ENCODE results near the gene DPY30.
"Not testable (repeated sequence)": the region's sequence is repeated elsewhere in the genome, so short reads cannot be mapped to it uniquely, and the experiment has no call there.

The DPY30 gene

GRCh38 chr2:32039447-32040219 is at the start of gene DPY30:
Gene DPY30, minus strand, starts transcription at chr2:32039805. Its CDS starts 349 bp downstream, at chr2:32039456.
- peak; percentile 86 for DNase-seq (ENCODE audit: low read depth)

- DNase-seq (ENCODE audit: low read depth), result no peak
These were observed 34.5 kb upstream of the DPY30 start for GRCh38 chr2:32074134-32074506.

DNA sequence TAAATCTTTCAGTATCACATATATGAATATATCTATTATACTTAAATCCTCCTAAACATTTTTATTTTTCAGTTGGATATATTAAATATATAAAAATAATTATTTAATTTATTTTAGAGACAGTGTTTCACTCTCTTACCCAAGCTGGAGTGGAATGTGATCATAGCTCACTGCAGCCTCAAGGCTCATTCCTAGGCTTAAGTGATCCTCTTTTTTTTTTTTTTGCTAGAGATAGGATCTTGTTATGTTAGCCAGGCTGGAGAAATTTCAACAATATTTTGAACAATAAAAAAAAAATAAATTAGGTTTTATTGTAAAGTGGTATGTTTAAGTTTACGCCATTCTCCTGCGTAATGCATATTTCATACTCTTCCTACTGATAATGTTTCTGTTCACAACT is 27.9 kb upstream of the DPY30 start:
- DNase-seq (ENCODE audit: low read depth), result no peak

GRCh38 chr2:32064713-32065112 is 25.1 kb upstream of the DPY30 start:
- DNase-seq (ENCODE audit: low read depth), result no peak

DNA sequence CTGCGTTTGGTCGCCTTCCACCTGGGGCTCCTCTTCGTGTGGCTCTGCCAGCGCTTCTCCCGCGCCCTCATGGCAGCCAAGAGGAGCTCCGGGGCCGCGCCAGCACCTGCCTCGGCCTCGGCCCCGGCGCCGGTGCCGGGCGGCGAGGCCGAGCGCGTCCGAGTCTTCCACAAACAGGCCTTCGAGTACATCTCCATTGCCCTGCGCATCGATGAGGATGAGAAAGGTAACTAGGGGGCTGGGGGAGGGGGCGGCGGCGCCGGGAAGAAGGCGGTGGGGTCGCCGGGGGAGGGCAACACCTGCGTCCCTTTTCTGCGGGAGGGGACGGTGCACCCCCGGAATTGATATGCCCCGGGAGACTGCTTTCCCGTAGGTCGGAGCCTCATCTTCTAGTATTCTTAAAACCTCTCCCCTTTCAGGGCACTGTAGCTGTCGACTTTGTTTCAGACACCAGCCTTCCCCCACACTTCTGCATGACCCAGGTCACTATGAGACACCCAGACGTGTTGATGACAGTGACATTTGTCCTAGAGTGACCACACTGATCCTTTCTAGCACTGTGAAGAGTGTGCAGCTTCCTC is 24.5 kb upstream of the DPY30 start:
- DNase-seq (ENCODE audit: low read depth), result peak; percentile 7

GRCh38 chr2:32063310-32064020 is 23.9 kb upstream of the DPY30 start, which contains the start of gene SPAST:
Gene SPAST, plus strand, starts transcription at chr2:32063556. Its CDS starts 276 bp downstream, at chr2:32063832.
- DNase-seq (ENCODE audit: low read depth), result peak; percentile 98

DNA sequence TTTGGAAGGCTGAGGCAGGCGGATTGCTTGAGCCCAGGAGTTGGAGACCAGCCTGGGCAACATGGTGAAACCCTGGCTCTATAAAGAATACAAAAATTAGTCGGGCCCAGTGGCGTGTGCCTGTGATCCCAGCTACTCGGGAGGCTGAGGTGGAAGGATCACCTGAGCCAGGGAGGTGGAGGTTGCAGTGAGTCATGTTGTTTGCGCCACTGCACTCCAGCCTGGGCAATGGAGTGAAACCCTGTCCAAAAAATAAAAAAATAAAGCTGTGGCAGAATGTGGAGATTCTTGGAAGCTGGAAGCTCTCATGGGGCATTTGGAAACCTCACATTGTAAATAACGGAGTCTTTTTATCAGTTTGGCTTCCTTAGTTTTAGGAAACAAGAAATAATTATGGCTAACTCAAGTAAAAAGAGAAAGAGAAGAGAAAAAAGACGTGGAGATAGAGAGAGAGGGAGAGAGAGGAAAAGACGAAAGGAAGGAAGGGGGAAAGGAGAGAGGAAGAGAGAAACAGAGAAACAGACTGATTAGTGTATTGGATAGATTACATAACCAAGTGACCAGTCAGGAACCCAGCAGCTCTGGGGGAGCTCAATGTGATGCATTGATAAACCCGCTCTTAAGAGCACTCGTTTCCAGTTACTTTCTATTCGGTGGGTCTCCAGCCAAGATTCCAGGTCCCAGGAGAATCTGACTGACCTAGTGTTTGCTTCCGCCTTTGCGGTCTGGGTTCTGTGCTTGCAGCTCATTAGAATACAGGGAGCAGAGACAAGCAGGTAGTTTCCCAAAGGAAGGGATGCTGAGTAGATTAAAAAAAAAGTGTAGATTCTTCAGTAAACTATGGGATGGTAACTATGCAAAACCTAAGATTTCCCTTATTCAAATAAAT is 22.6 kb upstream of the DPY30 start:
- no peak for DNase-seq (ENCODE audit: low read depth)

GRCh38 chr2:32061430-32061829 is 21.8 kb upstream of the DPY30 start:
- DNase-seq (ENCODE audit: low read depth), result no peak

- DNase-seq (ENCODE audit: low read depth), result no peak
These were observed 20.7 kb upstream of the DPY30 start for GRCh38 chr2:32060266-32060665.

- no peak for DNase-seq (ENCODE audit: low read depth)
These were observed 18.5 kb upstream of the DPY30 start for GRCh38 chr2:32058130-32058529.

DNA sequence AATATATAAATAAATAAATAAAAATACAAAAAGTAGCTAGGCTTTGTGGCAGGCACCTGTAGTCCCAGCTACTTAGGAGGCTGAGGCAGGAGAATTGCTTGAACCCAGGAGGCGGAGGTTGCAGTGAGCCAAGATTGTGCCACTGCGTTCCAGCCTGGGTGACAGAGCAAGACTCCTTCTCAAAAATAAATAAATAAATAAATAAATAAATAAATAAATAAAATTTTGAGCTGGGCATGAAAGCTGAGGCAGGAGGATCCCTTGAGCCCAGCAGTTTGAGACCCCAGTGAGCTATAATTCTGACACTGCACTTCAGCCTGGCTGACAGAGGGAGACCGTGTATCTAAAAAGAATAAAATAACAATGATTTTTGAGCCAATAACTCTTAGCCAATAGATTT is 15.0 kb upstream of the DPY30 start:
- DNase-seq (ENCODE audit: low read depth), result not testable (repeated sequence)

- DNase-seq (ENCODE audit: low read depth), result no peak
These were observed 12.3 kb upstream of the DPY30 start for GRCh38 chr2:32051836-32052439.

GRCh38 chr2:32043561-32043960 is 4.0 kb upstream of the DPY30 start:
- DNase-seq (ENCODE audit: low read depth), result no peak

GRCh38 chr2:32034198-32034887 is 5.3 kb downstream of the DPY30 start:
- DNase-seq (ENCODE audit: low read depth), result not testable (repeated sequence)

DNA sequence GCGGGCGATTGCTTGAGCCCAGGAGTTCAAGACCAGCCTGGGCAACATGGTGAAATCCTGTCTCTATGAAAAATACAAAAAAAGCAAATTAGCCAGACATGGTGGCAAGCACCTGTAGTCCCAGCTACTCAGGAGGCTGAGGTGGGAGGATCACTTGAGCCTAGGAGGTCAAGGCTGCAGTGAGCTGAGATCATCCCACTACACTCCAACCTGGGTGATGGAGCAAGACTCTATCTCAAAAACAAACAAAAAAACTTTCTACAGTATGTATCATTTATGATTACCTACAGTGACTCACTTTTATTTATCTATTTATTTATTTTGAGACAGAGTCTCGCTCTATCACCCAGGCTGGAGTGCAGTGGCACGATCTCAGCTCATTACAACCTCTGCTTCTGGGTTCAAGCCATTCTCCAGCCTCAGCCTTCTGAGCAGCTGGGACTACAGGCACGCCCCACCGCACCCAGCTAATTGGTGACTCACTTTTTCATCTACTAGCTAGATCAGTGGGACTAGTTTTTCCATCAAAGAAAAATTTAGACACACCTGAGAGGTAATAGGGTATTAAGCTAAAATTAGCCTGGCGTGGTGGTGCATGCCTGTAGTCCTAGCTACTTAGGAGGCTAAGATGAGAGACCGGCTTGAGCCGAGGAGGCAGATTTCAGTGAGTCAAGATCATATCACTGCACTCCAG is 20.7 kb downstream of the DPY30 start:
- not testable (repeated sequence) for DNase-seq (ENCODE audit: low read depth)

- no peak for DNase-seq (ENCODE audit: low read depth)
These were observed 26.7 kb downstream of the DPY30 start for GRCh38 chr2:32012872-32013271.

GRCh38 chr2:32011485-32011960 is 28.1 kb downstream of the DPY30 start:
- DNase-seq (ENCODE audit: low read depth), result no peak

DNA sequence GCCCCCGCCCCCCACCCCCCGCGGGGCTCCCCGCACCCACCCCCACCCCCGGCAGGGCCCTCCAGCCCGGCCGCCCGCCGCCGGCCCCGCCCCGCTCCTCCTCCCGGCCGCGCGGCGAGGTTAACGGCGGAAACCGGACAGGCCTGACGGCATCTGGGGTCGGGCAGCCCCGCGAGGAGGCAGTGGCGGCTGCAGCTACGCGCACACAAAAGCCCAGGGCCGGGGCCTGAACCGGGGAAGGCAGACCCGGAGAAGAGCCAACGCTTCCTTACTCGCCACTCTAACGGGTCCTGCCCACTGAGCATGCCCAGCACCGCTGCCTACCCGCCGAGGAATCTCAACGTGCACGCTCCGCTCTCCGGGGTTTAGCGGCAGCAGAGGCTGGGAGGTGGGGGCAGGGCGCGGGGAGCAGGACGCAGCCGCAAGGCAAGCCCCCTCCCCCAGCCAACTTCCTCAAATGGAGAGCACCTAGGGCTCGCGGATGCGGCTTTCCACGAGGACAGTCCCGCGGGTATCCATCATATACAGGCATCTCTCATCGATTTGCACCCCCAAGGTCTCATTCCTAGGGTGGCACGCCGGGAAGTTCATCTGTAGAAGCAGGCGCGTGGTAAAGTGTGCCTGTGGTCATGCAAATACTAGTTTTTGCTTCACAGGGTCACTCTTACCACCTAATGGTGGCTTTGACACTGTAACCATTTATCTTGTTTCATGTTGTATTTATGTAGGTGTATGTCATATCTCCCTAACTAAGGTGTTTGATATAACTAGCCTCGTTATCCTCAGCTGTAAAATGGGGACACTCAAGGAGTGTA is 28.7 kb downstream of the DPY30 start, which contains the start of gene MEMO1:
Gene MEMO1 (minus strand): TSS at position 339 of the 815 bp plus-strand sequence. CDS start 761 bp downstream, outside the sequence.
- peak; percentile 91 for DNase-seq (ENCODE audit: low read depth)

DNA sequence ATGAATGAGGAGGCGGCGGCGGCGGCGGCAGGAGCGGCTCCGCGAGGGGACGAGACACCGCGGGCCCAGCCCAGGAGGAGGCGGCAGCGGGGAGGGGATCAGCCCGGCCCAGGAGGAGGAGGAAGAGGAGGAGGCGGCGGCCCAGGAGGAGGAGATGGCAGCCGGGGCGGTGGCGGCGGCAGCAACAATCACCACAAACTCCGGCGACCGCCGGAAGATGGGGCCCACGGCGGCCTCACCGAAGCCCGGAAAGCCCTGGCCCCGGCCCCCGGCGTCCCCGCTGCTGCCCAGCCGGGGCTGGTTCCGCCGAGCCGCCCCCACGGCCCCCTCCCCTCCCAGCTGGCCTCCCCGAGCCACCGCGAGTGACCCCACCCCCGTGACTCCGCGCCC is 29.3 kb downstream of the DPY30 start:
- peak; percentile 63 for DNase-seq (ENCODE audit: low read depth)
